MM.1S (cell line): Measurements from ENCODE around the gene NANS.
A peak's percentile ranks its signal among the peaks of the same experiment; 100 is the strongest.

ENCODE experiments used
- DNase-seq: peaks from one replicate; pipeline ENCODE4 v3.0.0-alpha.2; 2015
- H2AFZ ChIP-seq: fragments of 300-600 bp; sonication (generic); 2 replicates; pipeline ENCODE4 v1.6.0; 2016; ENCODE audit warnings: antibody characterized with exemption, low read length
- H3F3A ChIP-seq: fragments of 300-600 bp; sonication (generic); 2 replicates; pipeline ENCODE4 v1.6.1; 2016; ENCODE audit warnings: mild to moderate bottlenecking, antibody characterized with exemption, low read length, moderate library complexity, mixed read lengths; ENCODE audit not compliant: insufficient read depth
- H3K27ac ChIP-seq: fragments of 300-600 bp; sonication (generic); 2 replicates; pipeline ENCODE4 v1.5.1; 2016; ENCODE audit warnings: mild to moderate bottlenecking, low read length
- H3K27me3 ChIP-seq: fragments of 300-600 bp; sonication (generic); replicated peaks from 2 replicates; pipeline ENCODE4 v1.6.0; 2016; ENCODE audit warnings: low read length; ENCODE audit not compliant: insufficient read depth
- H3K36me3 ChIP-seq: fragments of 300-600 bp; sonication (generic); replicated peaks from 2 replicates; pipeline ENCODE4 v1.6.1; 2016; ENCODE audit warnings: mild to moderate bottlenecking, low read length, mixed read lengths; ENCODE audit not compliant: insufficient read depth
- H3K4me1 ChIP-seq: fragments of 300-600 bp; sonication (generic); 2 replicates; pipeline ENCODE4 v1.6.1; 2016; ENCODE audit warnings: low read length, mixed read lengths
- H3K4me2 ChIP-seq: fragments of 300-600 bp; sonication (generic); 2 replicates; pipeline ENCODE4 v1.6.0; 2016; ENCODE audit warnings: low read depth, low read length
- H3K4me3 ChIP-seq: fragments of 300-600 bp; sonication (generic); 2 replicates; pipeline ENCODE4 v1.5.1; 2016; ENCODE audit warnings: low read length, mixed read lengths
- H3K79me2 ChIP-seq: fragments of 300-600 bp; sonication (generic); 2 replicates; pipeline ENCODE4 v1.6.1; 2016; ENCODE audit warnings: mixed run types, low read length, mixed read lengths
- H3K9ac ChIP-seq: fragments of 300-600 bp; sonication (generic); 2 replicates; pipeline ENCODE4 v1.6.1; 2016; ENCODE audit warnings: low read length, mixed read lengths
- H3K9me2 ChIP-seq: fragments of 300-600 bp; sonication (generic); replicated peaks from 2 replicates; pipeline ENCODE4 v1.6.1; 2016; ENCODE audit warnings: mild to moderate bottlenecking, low read length, mixed read lengths; ENCODE audit not compliant: insufficient read depth
- H3K9me3 ChIP-seq: fragments of 300-600 bp; sonication (generic); replicated peaks from 2 replicates; pipeline ENCODE4 v1.6.1; 2016; ENCODE audit warnings: mild to moderate bottlenecking, low read length, mixed read lengths; ENCODE audit not compliant: insufficient read depth
- H4K20me1 ChIP-seq: fragments of 300-600 bp; sonication (generic); 2 replicates; pipeline ENCODE4 v1.6.1; 2016; ENCODE audit warnings: mild to moderate bottlenecking, low read length, moderate library complexity, mixed read lengths; ENCODE audit not compliant: insufficient read depth
- CTCF ChIP-seq: fragments of 300-600 bp; sonication (generic); IDR thresholded peaks from 2 replicates; pipeline ENCODE4 v1.5.1; 2016; ENCODE audit warnings: antibody characterized with exemption, low read length, mixed read lengths
- EZH2 ChIP-seq: fragments of 300-600 bp; sonication (generic); optimal IDR thresholded peaks from 2 replicates; pipeline ENCODE3; 2017; ENCODE audit warnings: low read depth, mild to moderate bottlenecking, antibody characterized with exemption, low read length, mixed read lengths
- EZH2phosphoT487 ChIP-seq: fragments of 300-600 bp; sonication (generic); IDR thresholded peaks from 2 replicates; pipeline ENCODE4 v1.6.1; 2018; ENCODE audit warnings: antibody characterized with exemption, low read length

Gene NANS

DNA sequence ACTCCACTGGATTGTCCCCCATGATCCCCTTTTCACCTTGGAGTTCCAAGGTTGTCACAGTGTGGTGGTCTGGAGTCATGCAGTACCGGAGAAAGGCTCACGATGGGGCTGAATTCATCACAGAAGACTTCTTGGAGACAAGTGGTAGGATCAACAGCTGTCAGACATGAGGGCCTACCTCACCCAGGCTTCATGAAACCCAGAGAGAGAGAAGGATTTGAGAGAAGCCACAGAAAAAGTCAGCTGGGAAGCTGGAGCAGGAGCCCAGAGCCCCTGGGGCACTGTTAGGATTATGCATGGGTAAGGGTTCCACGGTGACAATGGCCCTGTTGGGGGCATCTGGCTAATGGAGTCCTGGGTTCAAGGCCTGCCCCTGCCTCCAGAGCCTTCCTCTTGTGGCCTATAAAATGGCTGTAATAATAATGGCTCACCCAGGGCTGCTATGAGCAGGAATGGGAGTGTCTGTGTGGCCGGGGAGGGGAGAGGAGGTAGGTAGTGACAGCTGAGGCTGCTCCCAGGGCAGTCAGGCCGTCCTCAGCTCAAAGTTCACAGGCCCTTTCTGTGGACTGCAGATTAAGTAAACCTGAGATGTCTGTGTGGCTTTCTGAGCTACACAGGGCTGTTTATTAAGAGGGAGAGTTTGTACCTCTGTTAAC is 61.6 kb downstream of the NANS start:
- no peaks in the 10 kb centered on the region for H3K9me2 ChIP-seq
- peaks cover 6% of the 10 kb centered on the region for H3K4me1 ChIP-seq
- H3K27me3 ChIP-seq, result no peaks in the 10 kb centered on the region
- H3F3A ChIP-seq, result no peaks in the 10 kb centered on the region
- no peak overlapping the region for H3K27ac ChIP-seq
- H3K4me2 ChIP-seq, result peak overlapping the region; percentile 96
- H3K9ac ChIP-seq, result peak overlapping the region; percentile 47; the same call in 1 of the 2 replicates
- TF ChIP-seq EZH2 (no peak), CTCF (no peak), EZH2phosphoT487 (no peak)
- H3K9me3 ChIP-seq, result no peaks in the 10 kb centered on the region
- H3K79me2 ChIP-seq, result no peaks in the 10 kb centered on the region
- H3K4me3 ChIP-seq, result peak overlapping the region; percentile 70
- no peaks in the 10 kb centered on the region for H4K20me1 ChIP-seq
- peak overlapping the region; percentile 93 for H2AFZ ChIP-seq
- H3K36me3 ChIP-seq, result no peaks in the 10 kb centered on the region
- DNase-seq, result no peak

- Histone ChIP-seq H3K9me2 (no peaks in the 10 kb centered on the region), H3F3A (no peaks in the 10 kb centered on the region), H3K9ac (peak within 1 kb of the TSS; percentile 47), H3K27ac (no peak within 1 kb of the TSS), H3K27me3 (no peaks in the 10 kb centered on the region), H3K9me3 (no peaks in the 10 kb centered on the region), H3K4me3 (peak within 1 kb of the TSS; percentile 70), H4K20me1 (no peaks in the 10 kb centered on the region), H3K36me3 (no peaks in the 10 kb centered on the region), H3K4me2 (peak within 1 kb of the TSS; percentile 96), H3K4me1 (peaks cover 6% of the 10 kb centered on the region), H2AFZ (peak within 1 kb of the TSS; percentile 93), H3K79me2 (no peaks in the 10 kb centered on the region)
- peak; percentile 49 for DNase-seq
- TF ChIP-seq EZH2phosphoT487 (no peak), CTCF (no peak), EZH2 (no peak)
These were observed 62.4 kb downstream of the NANS start, which contains the start of gene TRIM14 for GRCh38 chr9:98118640-98119601. Gene TRIM14, minus strand, starts transcription at chr9:98119222. Its CDS starts 34 bp downstream, at chr9:98119188.

DNA sequence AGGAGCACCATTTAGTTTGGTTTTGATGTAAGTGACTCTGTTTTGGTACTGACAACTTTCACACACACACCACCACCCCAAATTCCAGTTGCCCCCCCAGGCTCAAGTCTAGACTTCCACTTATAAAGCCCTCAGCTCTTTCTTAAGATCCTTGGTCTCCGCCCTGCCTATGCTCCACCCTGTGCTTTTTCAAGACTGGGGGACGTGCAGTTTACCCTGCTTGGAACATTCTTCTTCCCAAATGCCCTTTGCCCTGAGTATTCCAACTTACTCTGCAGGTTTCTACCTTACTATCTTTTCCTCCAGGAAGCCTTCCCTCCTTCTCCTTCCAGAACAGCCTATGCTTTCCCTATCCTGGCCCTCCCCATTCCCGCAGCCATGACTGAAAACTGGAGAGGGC is 63.9 kb downstream of the NANS start:
- peaks cover 6% of the 10 kb centered on the region for H3K4me1 ChIP-seq
- H3K9me2 ChIP-seq, result no peaks in the 10 kb centered on the region
- no peak overlapping the region for H3K27ac ChIP-seq
- no peaks in the 10 kb centered on the region for H3K79me2 ChIP-seq
- no peak for TF ChIP-seq EZH2phosphoT487
- no peak for TF ChIP-seq CTCF
- no peak for TF ChIP-seq EZH2
- H2AFZ ChIP-seq, result no peak overlapping the region
- no peak overlapping the region for H3K4me3 ChIP-seq
- H4K20me1 ChIP-seq, result no peaks in the 10 kb centered on the region
- no peak for DNase-seq
- no peaks in the 10 kb centered on the region for H3K9me3 ChIP-seq
- H3K27me3 ChIP-seq, result no peaks in the 10 kb centered on the region
- H3F3A ChIP-seq, result no peaks in the 10 kb centered on the region
- H3K9ac ChIP-seq, result no peak overlapping the region
- H3K4me2 ChIP-seq, result no peak overlapping the region
- no peaks in the 10 kb centered on the region for H3K36me3 ChIP-seq
